OCI-M2 (cell line): ENCODE results near the gene SIK3.

Experiments used
- DNase-seq: peaks from one replicate; lab custom pipeline; 2025; ENCODE audit not compliant: unreplicated experiment; lab: John Stamatoyannopoulos, UW

The SIK3 gene

DNA sequence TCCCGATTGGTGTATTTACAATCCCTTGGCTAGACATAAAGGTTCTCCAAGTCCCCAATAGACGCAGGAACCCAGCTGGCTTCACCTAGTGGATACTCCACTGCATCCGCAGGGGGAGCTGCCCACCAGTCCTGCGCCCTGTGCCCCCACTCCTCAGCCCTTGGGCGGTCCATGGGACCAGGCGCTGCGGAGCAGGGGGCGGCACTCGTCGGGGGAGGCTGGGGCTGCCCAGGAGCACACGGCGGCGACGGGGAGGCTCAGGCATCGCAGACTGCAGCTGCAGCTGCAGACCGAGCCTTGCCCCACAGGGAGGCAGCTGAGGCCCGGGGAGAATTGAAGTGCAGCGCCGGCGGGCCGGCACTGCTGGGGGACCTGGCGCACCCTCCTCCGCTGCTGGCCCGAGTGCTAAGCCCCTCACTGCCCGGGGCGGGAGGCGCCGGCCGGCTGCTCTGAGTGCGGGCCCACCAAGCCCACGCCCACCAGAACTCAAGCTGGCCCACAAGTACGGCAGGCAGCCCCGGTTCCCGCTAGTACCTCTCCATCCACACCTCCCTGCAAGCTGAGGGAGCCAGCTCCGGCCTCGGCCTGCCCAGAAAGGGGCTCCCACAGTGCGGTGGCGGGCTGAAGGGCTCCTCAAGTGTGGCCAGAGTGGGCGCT is 12.2 kb upstream of the SIK3 start:
- DNase-seq = no peak

- no peak for DNase-seq
These were observed 9.7 kb upstream of the SIK3 start for GRCh38 chr11:117107701-117108590.

GRCh38 chr11:117100556-117100955 is 2.3 kb upstream of the SIK3 start:
- DNase-seq = no peak

GRCh38 chr11:117099696-117100095 is 1.5 kb upstream of the SIK3 start:
- no peak for DNase-seq

GRCh38 chr11:117097389-117098268 is 599 bp downstream of the SIK3 start:
- no peak for DNase-seq

DNA sequence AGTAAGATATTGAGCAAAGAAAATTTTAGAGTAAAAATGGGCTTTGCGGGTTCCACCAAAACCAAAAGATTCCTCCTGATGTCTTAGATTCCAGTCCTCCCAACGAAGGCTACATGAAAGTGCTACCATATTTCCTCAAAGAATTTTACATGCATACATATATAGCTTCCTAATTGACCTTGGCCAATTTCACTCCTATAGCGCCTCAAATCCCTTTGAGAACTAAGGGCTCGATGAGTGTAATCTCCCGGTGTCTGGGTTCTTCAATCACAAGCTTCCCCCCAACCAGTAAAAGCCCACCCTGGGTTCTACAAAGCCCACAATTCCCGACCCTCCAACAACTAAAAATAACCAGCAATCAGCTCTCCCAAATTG is 1.2 kb downstream of the SIK3 start:
- DNase-seq = no peak

DNA sequence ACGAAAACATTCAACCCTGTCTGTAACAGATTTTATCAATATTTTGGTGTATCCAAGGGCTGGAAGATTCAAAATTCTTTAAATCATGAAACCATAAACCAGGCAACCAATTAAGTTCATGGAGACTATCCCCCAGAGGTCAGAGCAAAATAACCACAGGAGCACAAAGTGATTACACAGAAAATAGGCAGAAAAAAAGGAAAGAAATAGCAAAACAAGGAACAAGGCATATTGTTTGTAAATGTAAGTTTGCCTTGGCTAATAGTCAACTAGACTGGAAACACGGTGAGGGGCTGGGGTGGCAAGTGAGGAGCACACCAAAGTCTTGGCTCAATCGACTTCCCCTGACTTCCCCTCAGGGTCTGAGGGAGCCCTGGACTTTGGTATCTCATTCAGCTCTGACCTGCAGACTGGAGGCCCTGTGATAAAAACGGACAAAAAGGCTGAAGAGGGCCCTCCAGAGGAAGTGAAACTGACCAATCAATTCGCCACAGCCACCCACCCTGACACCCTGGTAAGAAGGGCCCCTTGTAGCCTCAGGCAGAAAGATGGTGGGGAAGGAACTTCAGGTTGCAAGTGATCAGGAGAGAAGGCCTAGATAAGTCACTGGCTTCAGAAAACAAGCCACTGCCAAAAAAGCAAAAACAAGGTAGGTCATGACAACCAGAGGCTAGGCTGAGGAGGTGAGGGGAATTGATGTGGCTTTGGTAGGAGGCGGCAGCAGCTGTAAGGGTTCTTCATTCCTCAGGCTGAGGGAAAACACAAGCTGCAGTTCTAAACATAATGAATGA is 1.8 kb downstream of the SIK3 start:
- peak; percentile 36 for DNase-seq

GRCh38 chr11:117095284-117096161 is 2.7 kb downstream of the SIK3 start:
- DNase-seq = no peak

GRCh38 chr11:117094776-117095175 is 3.5 kb downstream of the SIK3 start:
- DNase-seq = no peak

DNA sequence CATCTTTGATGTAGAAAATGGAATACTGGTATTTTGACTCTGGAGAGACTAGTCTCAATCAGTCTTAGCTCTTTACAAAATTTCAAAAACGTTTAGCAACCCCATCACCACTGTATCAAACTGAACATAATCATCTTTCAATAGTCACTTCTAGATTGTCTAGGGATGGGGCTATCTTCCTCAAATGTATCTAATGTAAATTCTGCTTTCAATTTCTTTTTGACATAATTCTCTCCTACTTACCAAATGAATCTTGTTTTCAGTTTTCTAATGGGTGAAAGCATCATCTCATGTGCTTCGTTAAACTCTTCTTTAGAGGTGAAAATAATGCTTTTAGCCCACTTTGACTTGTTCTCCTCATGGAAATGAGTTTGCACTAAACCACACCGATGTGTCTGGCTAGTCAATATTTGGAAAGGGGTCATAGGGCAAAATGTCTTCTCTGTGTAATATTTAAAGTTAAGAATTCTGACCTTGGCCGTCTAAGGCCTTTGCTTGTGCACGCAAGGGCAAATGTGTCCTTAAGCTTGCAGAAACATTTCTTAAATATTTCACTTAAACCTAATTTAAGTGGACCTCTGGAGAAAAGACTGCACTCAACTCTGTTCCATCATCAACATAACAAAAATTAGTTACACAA is 5.2 kb downstream of the SIK3 start:
- DNase-seq = no peak

GRCh38 chr11:117091753-117092477 is 6.3 kb downstream of the SIK3 start:
- no peak for DNase-seq

DNA sequence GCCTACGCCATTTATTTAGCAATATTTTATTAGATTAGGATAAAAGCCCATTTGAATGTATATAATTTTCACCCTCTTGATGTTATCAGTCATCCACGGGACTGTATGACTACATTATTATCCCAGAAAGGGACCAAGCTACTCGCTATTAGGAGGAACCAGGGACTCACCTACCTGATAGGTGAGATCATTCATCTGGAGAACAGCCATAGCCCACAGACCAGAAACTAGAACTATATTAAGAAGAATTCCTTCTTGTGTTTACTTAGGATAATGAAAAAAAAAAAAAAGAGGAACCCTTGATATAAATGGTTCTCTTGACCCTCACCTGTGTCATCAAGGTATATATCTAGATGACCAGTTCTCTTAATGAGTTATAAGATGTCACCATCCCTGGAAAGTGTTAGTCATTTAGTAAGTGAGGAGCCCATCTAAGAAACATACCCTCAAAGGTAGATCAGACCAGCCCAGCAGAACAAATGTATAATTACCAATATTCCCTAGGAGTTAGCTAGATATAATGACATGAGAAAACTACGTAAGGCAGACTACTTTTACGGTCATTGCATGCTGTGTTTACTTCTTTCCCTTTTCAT is 8.0 kb downstream of the SIK3 start:
- no peak for DNase-seq

DNA sequence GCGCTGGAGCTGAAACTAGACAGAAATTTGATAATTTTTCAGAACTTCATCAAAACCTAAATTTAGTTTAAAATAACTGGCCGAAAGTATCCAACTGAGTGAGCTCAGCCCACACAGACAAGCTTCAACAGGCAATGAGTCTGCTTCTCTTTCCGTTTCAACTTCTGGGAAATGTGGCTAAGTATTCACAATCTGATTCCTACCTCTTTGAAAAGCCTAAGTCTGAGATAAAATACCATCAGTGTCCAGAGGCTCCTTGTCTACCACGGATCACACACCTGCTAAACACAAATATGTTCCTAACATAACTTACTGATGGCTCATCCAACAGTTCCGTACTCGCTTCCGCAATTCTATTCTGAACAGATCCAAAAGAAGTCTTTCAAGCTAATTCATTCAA is 8.5 kb downstream of the SIK3 start:
- DNase-seq = no peak

- no peak for DNase-seq
These were observed 10.8 kb downstream of the SIK3 start for GRCh38 chr11:117087446-117087845.

DNA sequence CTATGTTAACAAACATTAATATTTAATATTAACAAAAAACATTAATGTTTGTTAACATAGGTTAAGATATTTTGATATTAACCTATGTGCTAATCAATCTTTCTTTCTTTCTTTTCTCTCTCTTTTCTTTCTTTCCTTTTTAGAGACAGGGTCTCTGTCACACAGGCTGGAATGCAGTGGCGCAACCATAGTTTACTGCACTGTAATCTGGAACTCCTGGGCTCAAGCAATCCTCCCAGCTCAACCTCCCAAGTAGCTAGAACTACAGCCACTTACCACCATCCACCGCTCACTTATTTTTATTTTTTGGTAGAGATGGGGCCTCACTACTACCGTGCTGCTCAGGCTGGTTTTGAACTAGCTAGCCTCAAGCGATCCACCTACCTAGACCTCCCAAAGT is 13.2 kb downstream of the SIK3 start:
- no peak for DNase-seq

GRCh38 chr11:117083011-117083935 is 15.0 kb downstream of the SIK3 start:
- no peak for DNase-seq

GRCh38 chr11:117081908-117082307 is 16.3 kb downstream of the SIK3 start:
- no peak for DNase-seq
